Loucy (cell line): Measurements from ENCODE around the gene ARID3B.

Source experiments
- H2AFZ ChIP-seq: fragments of 200-600 bp; sonication (generic); 2 replicates; pipeline ENCODE4 v1.6.0; 2016; ENCODE audit warnings: antibody characterized with exemption, mild to moderate bottlenecking, low read length, moderate library complexity
- H3F3A ChIP-seq: fragments of 200-600 bp; 2 replicates; pipeline ENCODE4 v1.6.0; 2016; ENCODE audit warnings: antibody characterized with exemption, low read depth, mild to moderate bottlenecking
- H3K27me3 ChIP-seq: fragments of 200-600 bp; sonication (generic); 2 replicates; pipeline ENCODE4 v1.6.1; 2014; ENCODE audit warnings: low read length, mild to moderate bottlenecking; ENCODE audit not compliant: insufficient read depth, poor library complexity, severe bottlenecking
- H3K36me3 ChIP-seq: fragments of 200-600 bp; sonication (generic); 2 replicates; pipeline ENCODE4 v1.6.1; 2016; ENCODE audit warnings: low read length; ENCODE audit not compliant: insufficient read depth
- H3K4me1 ChIP-seq: fragments of 200-600 bp; sonication (generic); 2 replicates; pipeline ENCODE4 v1.5.1; 2014; ENCODE audit warnings: low read length, mild to moderate bottlenecking; ENCODE audit not compliant: insufficient read depth, poor library complexity, severe bottlenecking
- H3K4me2 ChIP-seq: fragments of 200-600 bp; sonication (generic); 2 replicates; pipeline ENCODE4 v1.6.0; 2014; ENCODE audit warnings: antibody characterized with exemption, low read length, low read depth, mild to moderate bottlenecking; ENCODE audit not compliant: poor library complexity, severe bottlenecking
- H3K4me3 ChIP-seq: fragments of 200-600 bp; sonication (generic); 2 replicates; pipeline ENCODE4 v1.5.1; 2014; ENCODE audit warnings: low read length, mild to moderate bottlenecking, mixed read lengths; ENCODE audit not compliant: poor library complexity, severe bottlenecking
- H3K79me2 ChIP-seq: fragments of 200-600 bp; sonication (generic); 2 replicates; pipeline ENCODE4 v1.6.1; 2014; ENCODE audit warnings: low read length; ENCODE audit not compliant: insufficient read depth
- H3K9ac ChIP-seq: fragments of 200-600 bp; sonication (generic); 2 replicates; pipeline ENCODE4 v1.6.0; 2014; ENCODE audit warnings: mild to moderate bottlenecking, low read depth, low read length, moderate library complexity; ENCODE audit not compliant: poor library complexity, severe bottlenecking
- H3K9me2 ChIP-seq: fragments of 200-600 bp; sonication (generic); replicated peaks from 2 replicates; pipeline ENCODE4 v1.6.1; 2016; ENCODE audit warnings: low read depth, low read length, mixed read lengths
- H3K9me3 ChIP-seq: fragments of 200-600 bp; sonication (generic); 2 replicates; pipeline ENCODE4 v1.6.1; 2014; ENCODE audit warnings: mild to moderate bottlenecking, antibody characterized with exemption, low read length, low read depth; ENCODE audit not compliant: insufficient read depth
- H4K20me1 ChIP-seq: fragments of 200-600 bp; sonication (generic); 2 replicates; pipeline ENCODE4 v1.6.0; 2014; ENCODE audit warnings: antibody characterized with exemption, low read length, mild to moderate bottlenecking; ENCODE audit not compliant: insufficient read depth, poor library complexity, severe bottlenecking
- EZH2phosphoT487 ChIP-seq: fragments of 200-600 bp; IDR thresholded peaks from 2 replicates; pipeline ENCODE4 v1.6.1; 2018; ENCODE audit warnings: antibody characterized with exemption, mild to moderate bottlenecking, moderate library complexity, borderline replicate concordance
- TF ChIP-seq, protein P1 (sequence below): fragments of 200-600 bp; sonication (generic); conservative IDR thresholded peaks from 2 replicates; pipeline ENCODE4 v1.5.1; 2014; ENCODE audit warnings: mild to moderate bottlenecking, antibody characterized with exemption, low read length

Gene ARID3B

DNA sequence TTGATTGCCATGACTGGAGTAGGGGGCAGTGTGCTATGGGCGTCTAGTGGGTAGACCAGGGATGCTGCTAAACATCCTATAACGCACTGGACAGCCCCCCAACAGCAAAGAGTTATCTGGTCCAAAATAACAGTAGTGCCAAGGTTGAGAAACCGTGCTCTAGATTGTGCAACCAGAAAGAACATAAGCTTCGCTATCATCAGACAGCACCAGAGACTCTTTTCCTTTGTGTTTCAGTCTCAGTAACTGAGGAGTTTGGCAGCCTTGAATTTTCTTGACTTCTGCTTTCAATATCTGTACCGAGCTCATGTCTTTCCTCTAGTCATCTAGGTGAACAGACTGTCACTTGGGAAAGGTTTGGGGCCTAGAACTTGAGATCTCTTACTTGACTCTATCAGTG, 8.8 kb downstream of the ARID3B start:
- H2AFZ ChIP-seq = no peak overlapping the region
- TF ChIP-seq, protein P1, sequence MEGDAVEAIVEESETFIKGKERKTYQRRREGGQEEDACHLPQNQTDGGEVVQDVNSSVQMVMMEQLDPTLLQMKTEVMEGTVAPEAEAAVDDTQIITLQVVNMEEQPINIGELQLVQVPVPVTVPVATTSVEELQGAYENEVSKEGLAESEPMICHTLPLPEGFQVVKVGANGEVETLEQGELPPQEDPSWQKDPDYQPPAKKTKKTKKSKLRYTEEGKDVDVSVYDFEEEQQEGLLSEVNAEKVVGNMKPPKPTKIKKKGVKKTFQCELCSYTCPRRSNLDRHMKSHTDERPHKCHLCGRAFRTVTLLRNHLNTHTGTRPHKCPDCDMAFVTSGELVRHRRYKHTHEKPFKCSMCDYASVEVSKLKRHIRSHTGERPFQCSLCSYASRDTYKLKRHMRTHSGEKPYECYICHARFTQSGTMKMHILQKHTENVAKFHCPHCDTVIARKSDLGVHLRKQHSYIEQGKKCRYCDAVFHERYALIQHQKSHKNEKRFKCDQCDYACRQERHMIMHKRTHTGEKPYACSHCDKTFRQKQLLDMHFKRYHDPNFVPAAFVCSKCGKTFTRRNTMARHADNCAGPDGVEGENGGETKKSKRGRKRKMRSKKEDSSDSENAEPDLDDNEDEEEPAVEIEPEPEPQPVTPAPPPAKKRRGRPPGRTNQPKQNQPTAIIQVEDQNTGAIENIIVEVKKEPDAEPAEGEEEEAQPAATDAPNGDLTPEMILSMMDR = no peak
- TF ChIP-seq EZH2phosphoT487 = no peak
- no peaks in the 10 kb centered on the region for H3K9me3 ChIP-seq
- peaks cover 15% of the 10 kb centered on the region for H3K79me2 ChIP-seq
- H3K9ac ChIP-seq = no peak overlapping the region
- no peaks in the 10 kb centered on the region for H3K27me3 ChIP-seq
- peaks cover 37% of the 10 kb centered on the region for H4K20me1 ChIP-seq
- H3K9me2 ChIP-seq = no peaks in the 10 kb centered on the region
- 0 out of 2 replicates have a peak, but pooled peaks cover 6% of the 10 kb centered on the region for H3F3A ChIP-seq
- H3K4me1 ChIP-seq = peaks cover 13% of the 10 kb centered on the region
- H3K36me3 ChIP-seq = peaks cover 10% of the 10 kb centered on the region; the same call in 1 of the 2 replicates
- H3K4me3 ChIP-seq = no peak overlapping the region
- no peak overlapping the region for H3K4me2 ChIP-seq

DNA sequence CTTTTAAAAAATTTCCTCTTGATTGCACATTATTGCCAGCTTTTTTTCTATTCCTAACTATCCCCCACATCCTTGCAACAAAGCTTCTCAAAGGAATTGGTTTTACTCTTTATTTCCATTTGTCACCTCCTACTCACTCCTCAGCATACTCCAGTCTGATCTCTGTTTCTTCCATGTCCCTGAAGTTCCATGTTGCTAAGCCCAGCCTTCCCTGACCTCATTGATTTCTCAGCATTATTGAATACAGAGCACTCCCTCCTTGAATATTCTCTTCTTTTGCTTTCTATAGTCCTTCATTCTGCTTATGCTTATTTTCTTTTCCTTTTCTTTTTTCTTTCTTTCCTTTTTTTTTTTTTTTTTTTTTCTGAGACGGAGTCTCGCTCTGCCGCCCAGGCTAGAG, 10.7 kb downstream of the ARID3B start:
- Histone ChIP-seq H2AFZ (no peak overlapping the region), H3K36me3 (peaks cover 10% of the 10 kb centered on the region; the same call in 1 of the 2 replicates), H3K4me1 (peaks cover 2% of the 10 kb centered on the region), H3K4me2 (no peak overlapping the region), H3K4me3 (no peak overlapping the region), H3K27me3 (no peaks in the 10 kb centered on the region), H3F3A (no peaks in the 10 kb centered on the region), H4K20me1 (peaks cover 22% of the 10 kb centered on the region), H3K9me3 (no peaks in the 10 kb centered on the region), H3K9me2 (no peaks in the 10 kb centered on the region), H3K79me2 (peaks cover 20% of the 10 kb centered on the region), H3K9ac (no peak overlapping the region)
- TF ChIP-seq EZH2phosphoT487 = no peak
- TF ChIP-seq, protein P1 = no peak

DNA sequence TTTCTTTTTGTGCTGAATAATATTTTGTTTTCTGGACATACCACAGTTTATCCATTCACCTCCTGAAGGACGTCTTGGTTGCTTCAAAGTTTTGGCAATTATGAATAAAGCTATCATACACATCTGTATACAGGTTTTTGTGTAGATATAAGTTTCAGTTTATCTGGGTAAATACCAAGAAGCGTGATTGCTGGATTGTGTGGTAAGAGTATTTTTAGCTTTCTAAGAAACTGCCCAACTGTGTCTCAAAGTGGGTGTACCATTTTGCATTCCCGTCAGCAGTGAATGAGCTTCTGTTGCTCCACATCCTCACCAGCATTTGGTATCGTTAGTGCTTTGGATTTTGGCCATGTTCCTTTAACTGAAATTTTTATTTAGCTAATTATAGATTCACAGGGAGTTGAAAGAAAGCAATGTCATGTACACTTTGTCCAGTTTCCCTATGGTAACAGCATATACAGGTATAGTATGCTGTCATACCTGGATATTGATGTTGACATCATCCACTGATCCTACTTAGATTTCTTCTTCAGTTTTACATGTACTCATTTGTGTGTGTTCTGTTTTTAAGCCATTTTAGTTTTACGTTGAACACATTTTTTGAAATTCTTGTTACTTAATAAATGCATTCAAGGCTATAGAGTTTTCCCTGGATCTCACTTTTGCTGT, 11.9 kb downstream of the ARID3B start:
- peaks cover 12% of the 10 kb centered on the region for H4K20me1 ChIP-seq
- no peaks in the 10 kb centered on the region for H3K4me1 ChIP-seq
- H3K36me3 ChIP-seq = peaks cover 10% of the 10 kb centered on the region; the same call in 1 of the 2 replicates
- H3K79me2 ChIP-seq = peaks cover 13% of the 10 kb centered on the region; the same call in 1 of the 2 replicates
- H2AFZ ChIP-seq = no peak overlapping the region
- no peak for TF ChIP-seq EZH2phosphoT487
- TF ChIP-seq, protein P1 = no peak
- no peaks in the 10 kb centered on the region for H3K9me2 ChIP-seq
- H3K4me3 ChIP-seq = no peak overlapping the region
- H3K9me3 ChIP-seq = no peaks in the 10 kb centered on the region
- no peak overlapping the region for H3K4me2 ChIP-seq
- H3F3A ChIP-seq = no peaks in the 10 kb centered on the region
- H3K9ac ChIP-seq = no peak overlapping the region
- H3K27me3 ChIP-seq = no peaks in the 10 kb centered on the region
